ENCODE results near the gene CREM.

The CREM gene

GRCh38 chr10:35172574-35172973 lies 45.9 kb downstream of the CREM start:
- no peak for TF ChIP-seq CTCF (IDR thresholded peaks at IDR 0.05)
- no peak overlapping the region for H3K27ac ChIP-seq
- no peak overlapping the region for H3K4me3 ChIP-seq
- no peak for DNase-seq (ENCODE audit: low spot score)

- DNase-seq (ENCODE audit: low spot score): no peak
- H3K4me3 ChIP-seq: no peak overlapping the region
- no peak overlapping the region for H3K27ac ChIP-seq
- no peak for TF ChIP-seq CTCF (IDR thresholded peaks at IDR 0.05)
Observed at GRCh38 chr10:35178331-35178730, 51.7 kb downstream of the CREM start.

GRCh38 chr10:35182631-35183510 lies 56.2 kb downstream of the CREM start:
- no peak for TF ChIP-seq CTCF (IDR thresholded peaks at IDR 0.05)
- Histone ChIP-seq H3K27ac (no peak overlapping the region), H3K4me3 (no peak overlapping the region)
- DNase-seq (ENCODE audit: low spot score): no peak

GRCh38 chr10:35184527-35185171 lies 58.0 kb downstream of the CREM start:
- Histone ChIP-seq H3K27ac (no peak overlapping the region), H3K4me3 (no peak overlapping the region)
- TF ChIP-seq CTCF (IDR thresholded peaks at IDR 0.05): no peak
- no peak for DNase-seq (ENCODE audit: low spot score)

- DNase-seq (ENCODE audit: low spot score): no peak
- TF ChIP-seq CTCF (IDR thresholded peaks at IDR 0.05): no peak
- Histone ChIP-seq H3K27ac (no peak overlapping the region), H3K4me3 (no peak overlapping the region)
Observed at GRCh38 chr10:35185260-35186034, 58.8 kb downstream of the CREM start.

- no peak for TF ChIP-seq CTCF (IDR thresholded peaks at IDR 0.05)
- no peak overlapping the region for H3K4me3 ChIP-seq
- no peak overlapping the region for H3K27ac ChIP-seq
- no peak for DNase-seq (ENCODE audit: low spot score)
Observed at GRCh38 chr10:35188954-35189353, 62.3 kb downstream of the CREM start.
